Measurements from ENCODE around the gene PPM1H.
"Not testable (repeated sequence)": the region's sequence is repeated elsewhere in the genome, so short reads cannot be mapped to it uniquely, and the experiment has no call there.

The PPM1H gene

DNA sequence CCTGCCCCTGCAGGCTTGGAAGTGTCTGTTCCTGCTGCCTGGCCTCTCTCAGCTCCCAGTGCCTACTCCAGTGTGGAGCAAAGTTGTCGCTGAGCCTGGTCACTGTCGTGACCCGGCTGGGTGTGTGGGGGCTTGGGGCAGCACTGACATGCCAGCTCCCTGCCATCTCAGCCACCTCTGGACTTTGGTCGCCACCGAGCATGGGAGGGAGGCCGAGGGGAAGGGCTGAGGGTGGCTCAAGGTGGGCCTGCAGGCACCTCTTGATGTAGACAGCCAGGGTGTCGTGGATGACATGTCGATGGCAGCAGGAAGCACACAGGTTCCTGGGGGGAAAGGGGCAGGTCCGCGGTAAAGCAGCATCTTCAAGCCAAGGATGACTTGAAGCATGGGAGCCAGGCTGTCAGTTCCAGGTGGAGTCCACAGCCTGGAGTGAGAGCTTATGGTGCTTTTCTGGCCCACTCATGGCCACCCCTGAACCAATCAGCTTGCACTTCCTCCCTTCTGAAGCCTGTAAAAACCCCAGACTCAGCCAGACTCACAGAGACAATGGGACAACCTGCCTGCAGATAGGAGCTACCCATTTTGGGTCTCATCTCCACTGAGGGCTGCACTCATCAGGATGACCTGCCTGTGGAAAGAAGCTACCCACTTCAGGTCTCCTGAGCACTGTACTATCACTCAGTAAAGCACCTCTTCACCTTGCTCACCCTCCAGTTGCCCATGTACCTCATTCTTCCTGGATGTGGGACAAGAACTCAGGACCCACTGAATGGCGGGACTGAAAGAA is 258.2 kb downstream of the PPM1H start:
- Histone ChIP-seq H3K4me2 (ENCODE audit: low read length) (no peak overlapping the region), H3K9ac (ENCODE audit: low read length) (no peak overlapping the region), H3K79me2 (ENCODE audit: low read length) (no peaks in the 10 kb centered on the region), H3K4me1 (ENCODE audit: low read length) (no peaks in the 10 kb centered on the region), H3K27me3 (ENCODE audit: low read depth, low read length) (no peaks in the 10 kb centered on the region; the same call in 1 of the 2 replicates), H3K36me3 (replicated peaks; ENCODE audit: low read depth, low read length) (peaks cover 7% of the 10 kb centered on the region), H3K4me3 (ENCODE audit: low read length) (no peak overlapping the region), H4K20me1 (ENCODE audit: insufficient read depth, low read length) (no peaks in the 10 kb centered on the region), H3K27ac (ENCODE audit: low read length) (no peak overlapping the region), H2AFZ (ENCODE audit: low read depth, low read length) (no peak overlapping the region), H3K9me3 (ENCODE audit: insufficient read depth, low read length) (peaks cover 7% of the 10 kb centered on the region; the same call in 1 of the 2 replicates)
- no peak for TF ChIP-seq CTCF (IDR thresholded peaks at IDR 0.05; ENCODE audit: low read depth, low read length)
- TF ChIP-seq EZH2phosphoT487 (IDR thresholded peaks at IDR 0.05; ENCODE audit: low read depth) = no peak

DNA sequence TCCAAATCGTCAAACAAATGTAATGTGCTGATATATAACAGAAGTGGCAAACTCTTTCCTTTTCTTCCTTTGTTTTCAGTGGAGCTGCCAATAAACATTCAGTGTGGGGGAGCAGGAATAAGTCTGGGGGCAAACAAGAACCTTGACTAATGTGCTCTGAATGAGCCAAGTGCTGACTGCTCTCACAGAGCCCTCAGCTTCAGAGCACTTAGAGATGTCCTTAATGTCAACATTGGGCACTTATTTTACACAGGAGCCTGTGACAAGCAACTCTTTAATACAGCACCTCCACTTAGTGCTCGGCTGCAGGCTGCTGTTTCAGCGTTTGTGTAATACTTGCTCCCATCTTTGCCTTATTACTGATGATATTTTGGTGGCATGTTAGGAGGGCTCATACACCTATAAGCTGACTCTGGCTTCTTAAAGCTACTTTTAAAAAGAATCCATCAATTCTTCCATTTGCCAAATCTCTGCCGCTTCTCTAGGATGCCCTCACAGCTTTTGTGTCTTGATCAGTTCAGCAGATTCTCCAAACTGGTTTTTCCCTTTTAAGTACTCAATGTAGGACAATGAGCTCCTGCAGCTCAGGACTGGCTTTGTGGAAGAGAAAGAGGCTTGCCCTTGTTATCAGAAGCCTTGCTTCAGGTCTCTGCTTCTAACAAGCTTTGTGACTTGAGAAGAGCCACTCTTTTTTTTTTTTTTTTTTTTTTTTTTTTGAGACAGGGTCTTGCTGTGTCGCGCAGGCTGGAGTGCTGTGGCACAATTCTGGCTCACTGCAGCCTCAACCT is 261.7 kb downstream of the PPM1H start:
- no peak overlapping the region for H3K9ac ChIP-seq (ENCODE audit: low read length)
- peaks cover 7% of the 10 kb centered on the region for H3K36me3 ChIP-seq (replicated peaks; ENCODE audit: low read depth, low read length)
- H4K20me1 ChIP-seq (ENCODE audit: insufficient read depth, low read length) = no peaks in the 10 kb centered on the region
- H3K4me2 ChIP-seq (ENCODE audit: low read length) = no peak overlapping the region
- no peaks in the 10 kb centered on the region for H3K4me1 ChIP-seq (ENCODE audit: low read length)
- H3K4me3 ChIP-seq (ENCODE audit: low read length) = no peak overlapping the region
- peaks cover 7% of the 10 kb centered on the region; the same call in 1 of the 2 replicates for H3K9me3 ChIP-seq (ENCODE audit: insufficient read depth, low read length)
- no peak overlapping the region for H2AFZ ChIP-seq (ENCODE audit: low read depth, low read length)
- TF ChIP-seq CTCF (IDR thresholded peaks at IDR 0.05; ENCODE audit: low read depth, low read length) (no peak), EZH2phosphoT487 (IDR thresholded peaks at IDR 0.05; ENCODE audit: low read depth) (no peak)
- H3K79me2 ChIP-seq (ENCODE audit: low read length) = no peaks in the 10 kb centered on the region
- H3K27ac ChIP-seq (ENCODE audit: low read length) = no peak overlapping the region
- no peaks in the 10 kb centered on the region for H3K27me3 ChIP-seq (ENCODE audit: low read depth, low read length)

- no peaks in the 10 kb centered on the region for H3K36me3 ChIP-seq (replicated peaks; ENCODE audit: low read depth, low read length)
- no peaks in the 10 kb centered on the region for H3K4me1 ChIP-seq (ENCODE audit: low read length)
- no peak overlapping the region for H3K4me2 ChIP-seq (ENCODE audit: low read length)
- H3K27me3 ChIP-seq (ENCODE audit: low read depth, low read length) = no peaks in the 10 kb centered on the region
- no peaks in the 10 kb centered on the region for H3K79me2 ChIP-seq (ENCODE audit: low read length)
- TF ChIP-seq EZH2phosphoT487 (IDR thresholded peaks at IDR 0.05; ENCODE audit: low read depth) (no peak), CTCF (IDR thresholded peaks at IDR 0.05; ENCODE audit: low read depth, low read length) (no peak)
- no peaks in the 10 kb centered on the region for H4K20me1 ChIP-seq (ENCODE audit: insufficient read depth, low read length)
- no peak overlapping the region for H2AFZ ChIP-seq (ENCODE audit: low read depth, low read length)
- H3K9ac ChIP-seq (ENCODE audit: low read length) = no peak overlapping the region
- no peak overlapping the region for H3K4me3 ChIP-seq (ENCODE audit: low read length)
- no peaks in the 10 kb centered on the region for H3K9me3 ChIP-seq (ENCODE audit: insufficient read depth, low read length)
- H3K27ac ChIP-seq (ENCODE audit: low read length) = no peak overlapping the region
These were observed 263.8 kb downstream of the PPM1H start for GRCh38 chr12:62670986-62671720.

- H3K36me3 ChIP-seq (replicated peaks; ENCODE audit: low read depth, low read length) = no peaks in the 10 kb centered on the region
- H3K4me3 ChIP-seq (ENCODE audit: low read length) = no peak overlapping the region
- no peaks in the 10 kb centered on the region for H3K27me3 ChIP-seq (ENCODE audit: low read depth, low read length)
- no peak overlapping the region for H2AFZ ChIP-seq (ENCODE audit: low read depth, low read length)
- no peak overlapping the region for H3K27ac ChIP-seq (ENCODE audit: low read length)
- H3K4me2 ChIP-seq (ENCODE audit: low read length) = no peak overlapping the region
- H4K20me1 ChIP-seq (ENCODE audit: insufficient read depth, low read length) = no peaks in the 10 kb centered on the region
- H3K4me1 ChIP-seq (ENCODE audit: low read length) = no peaks in the 10 kb centered on the region
- no peaks in the 10 kb centered on the region for H3K79me2 ChIP-seq (ENCODE audit: low read length)
- TF ChIP-seq CTCF (IDR thresholded peaks at IDR 0.05; ENCODE audit: low read depth, low read length) (no peak), EZH2phosphoT487 (IDR thresholded peaks at IDR 0.05; ENCODE audit: low read depth) (no peak)
- no peak overlapping the region for H3K9ac ChIP-seq (ENCODE audit: low read length)
- H3K9me3 ChIP-seq (ENCODE audit: insufficient read depth, low read length) = no peaks in the 10 kb centered on the region
These were observed 266.2 kb downstream of the PPM1H start for GRCh38 chr12:62668782-62669181.

DNA sequence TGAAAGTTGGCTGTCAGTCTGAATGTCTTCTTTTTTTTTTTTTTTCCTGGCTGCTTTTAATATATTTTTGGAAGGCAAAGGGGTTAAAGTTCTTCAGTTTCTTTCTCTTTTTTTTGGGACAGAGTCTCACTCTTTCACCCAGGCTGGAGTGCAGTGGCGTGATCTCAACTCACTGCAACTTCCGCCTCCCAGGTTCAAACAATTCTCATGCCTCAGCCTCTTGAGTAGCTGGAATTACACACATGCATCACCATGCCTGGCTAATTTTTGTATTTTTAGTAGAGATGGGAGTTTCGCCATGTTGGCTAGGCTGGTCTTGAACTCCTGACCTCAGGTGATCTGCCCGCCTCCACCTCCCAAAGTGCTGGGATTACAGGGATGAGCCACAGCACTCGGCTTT is 270.0 kb downstream of the PPM1H start:
- not testable (repeated sequence) for H3K27ac ChIP-seq (ENCODE audit: low read length); H3K9ac ChIP-seq (ENCODE audit: low read length)

More for the DNA sequence above, 270.0 kb downstream of the PPM1H start:
- not testable (repeated sequence) for H3K9me3 ChIP-seq (ENCODE audit: insufficient read depth, low read length); H3K27me3 ChIP-seq (ENCODE audit: low read depth, low read length); H4K20me1 ChIP-seq (ENCODE audit: insufficient read depth, low read length); H3K4me3 ChIP-seq (ENCODE audit: low read length); H3K79me2 ChIP-seq (ENCODE audit: low read length); H3K4me2 ChIP-seq (ENCODE audit: low read length); H2AFZ ChIP-seq (ENCODE audit: low read depth, low read length); H3K36me3 ChIP-seq (replicated peaks; ENCODE audit: low read depth, low read length); H3K4me1 ChIP-seq (ENCODE audit: low read length)

All from OCI-LY3 (cell line).